ENCODE measurements around the gene DYNLL1.
"Not testable (repeated sequence)": the region's sequence is repeated elsewhere in the genome, so short reads cannot be mapped to it uniquely, and the experiment has no call there.

The DYNLL1 gene

GRCh38 chr12:120514002-120514401 is 18.1 kb downstream of the DYNLL1 start:
- no peak for TF ChIP-seq CTCF (IDR thresholded peaks at IDR 0.05; ENCODE audit: low read depth, low read length)
- no peak overlapping the region for H3K4me3 ChIP-seq (replicated peaks in 1 of 2; ENCODE audit: low read depth in 2 of 2, low read length in 2 of 2)
- no peak for DNase-seq (ENCODE audit: low read depth in 2 of 2)

GRCh38 chr12:120515496-120515895 is 19.6 kb downstream of the DYNLL1 start:
- TF ChIP-seq CTCF (IDR thresholded peaks at IDR 0.05; ENCODE audit: low read depth, low read length) = no peak
- DNase-seq (ENCODE audit: low read depth in 2 of 2) = no peak
- no peak overlapping the region for H3K4me3 ChIP-seq (replicated peaks in 1 of 2; ENCODE audit: low read depth in 2 of 2, low read length in 2 of 2)

- DNase-seq (ENCODE audit: low read depth in 2 of 2); H3K4me3 ChIP-seq (replicated peaks in 1 of 2; ENCODE audit: low read depth in 2 of 2, low read length in 2 of 2): not testable (repeated sequence)
Observed at GRCh38 chr12:120519324-120519723, 23.4 kb downstream of the DYNLL1 start.

- TF ChIP-seq CTCF (IDR thresholded peaks at IDR 0.05; ENCODE audit: low read depth, low read length) = no peak
- no peak overlapping the region for H3K4me3 ChIP-seq (replicated peaks in 1 of 2; ENCODE audit: low read depth in 2 of 2, low read length in 2 of 2)
- DNase-seq (ENCODE audit: low read depth in 2 of 2) = no peak
Observed at GRCh38 chr12:120522568-120522967, 26.7 kb downstream of the DYNLL1 start.

- peak; percentile 86 to 87 for DNase-seq (ENCODE audit: low read depth in 2 of 2)
- TF ChIP-seq CTCF (IDR thresholded peaks at IDR 0.05; ENCODE audit: low read depth, low read length) = no peak
Observed at GRCh38 chr12:120528861-120529525, 33.1 kb downstream of the DYNLL1 start, which contains the start of gene COQ5. TSS of gene COQ5 (minus strand) at chr12:120529158. CDS start at chr12:120529141, 17 bp downstream.

GRCh38 chr12:120529641-120530417 is 33.9 kb downstream of the DYNLL1 start:
- TF ChIP-seq CTCF (IDR thresholded peaks at IDR 0.05; ENCODE audit: low read depth, low read length) = no peak
- H3K4me3 ChIP-seq (replicated peaks in 1 of 2; ENCODE audit: low read depth in 2 of 2, low read length in 2 of 2) = no peak overlapping the region
- DNase-seq (ENCODE audit: low read depth in 2 of 2) = peak; percentile 39 to 41

More at GRCh38 chr12:120528861-120529525, 33.1 kb downstream of the DYNLL1 start, which contains the start of gene COQ5:
- peak within 1 kb of the TSS; percentile 79 to 89 for H3K4me3 ChIP-seq (replicated peaks in 1 of 2; ENCODE audit: low read depth in 2 of 2, low read length in 2 of 2)

- not testable (repeated sequence) for H3K4me3 ChIP-seq (replicated peaks in 1 of 2; ENCODE audit: low read depth in 2 of 2, low read length in 2 of 2); DNase-seq (ENCODE audit: low read depth in 2 of 2)
Observed at GRCh38 chr12:120530418-120530761, 34.5 kb downstream of the DYNLL1 start.

Data from cardiac fibroblast (primary cell).